Transverse colon (tissue), 4 donors: Measurements from ENCODE around the gene TDRKH.

Source experiments
- EP300 ChIP-seq: sonication (generic); formaldehyde crosslinking; IDR thresholded peaks from one replicate; pipeline ENCODE4 v1.6.1; 2017; ENCODE audit warnings: antibody characterized with exemption, low read depth
- POLR2A ChIP-seq: fragments of 450-650 bp; IDR thresholded peaks from one replicate; pipeline ENCODE4 v1.6.1; 2016; ENCODE audit warnings: antibody characterized with exemption, mild to moderate bottlenecking, moderate library complexity
- POLR2AphosphoS5 ChIP-seq, 3 donors: sonication (generic); formaldehyde crosslinking; IDR thresholded peaks; one replicate each; pipeline ENCODE4 v1.6.1; 2016; ENCODE audit warnings: antibody characterized with exemption in 3 of 3
- TF ChIP-seq, protein P1 (sequence below), 5 experiments: fragments of 200-600 bp in 3 of 5; fragments of 450-650 bp in 2 of 5; sonication (generic) in 3 of 5; IDR thresholded peaks; 1 replicate in 2 of 5; 2 replicates in 3 of 5; pipeline ENCODE4 v1.5.1; 2016 to 2017; ENCODE audit warnings: antibody characterized with exemption in 5 of 5, inconsistent platforms in 3 of 5, mild to moderate bottlenecking in 2 of 5, moderate library complexity in 1 of 5

GRCh38 chr1:151737026-151737425, 53.3 kb downstream of the TDRKH start:
- TF ChIP-seq POLR2A (no peak), EP300 (no peak), POLR2AphosphoS5 (IDR thresholded peaks at IDR 0.05) (no peak)
- TF ChIP-seq, protein P1, sequence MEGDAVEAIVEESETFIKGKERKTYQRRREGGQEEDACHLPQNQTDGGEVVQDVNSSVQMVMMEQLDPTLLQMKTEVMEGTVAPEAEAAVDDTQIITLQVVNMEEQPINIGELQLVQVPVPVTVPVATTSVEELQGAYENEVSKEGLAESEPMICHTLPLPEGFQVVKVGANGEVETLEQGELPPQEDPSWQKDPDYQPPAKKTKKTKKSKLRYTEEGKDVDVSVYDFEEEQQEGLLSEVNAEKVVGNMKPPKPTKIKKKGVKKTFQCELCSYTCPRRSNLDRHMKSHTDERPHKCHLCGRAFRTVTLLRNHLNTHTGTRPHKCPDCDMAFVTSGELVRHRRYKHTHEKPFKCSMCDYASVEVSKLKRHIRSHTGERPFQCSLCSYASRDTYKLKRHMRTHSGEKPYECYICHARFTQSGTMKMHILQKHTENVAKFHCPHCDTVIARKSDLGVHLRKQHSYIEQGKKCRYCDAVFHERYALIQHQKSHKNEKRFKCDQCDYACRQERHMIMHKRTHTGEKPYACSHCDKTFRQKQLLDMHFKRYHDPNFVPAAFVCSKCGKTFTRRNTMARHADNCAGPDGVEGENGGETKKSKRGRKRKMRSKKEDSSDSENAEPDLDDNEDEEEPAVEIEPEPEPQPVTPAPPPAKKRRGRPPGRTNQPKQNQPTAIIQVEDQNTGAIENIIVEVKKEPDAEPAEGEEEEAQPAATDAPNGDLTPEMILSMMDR (IDR thresholded peaks at IDR 0.05), result no peak
